ENCODE measurements around the gene RB1.
"Not testable (repeated sequence)": the region's sequence is repeated elsewhere in the genome, so short reads cannot be mapped to it uniquely, and the experiment has no call there.

Gene RB1

DNA sequence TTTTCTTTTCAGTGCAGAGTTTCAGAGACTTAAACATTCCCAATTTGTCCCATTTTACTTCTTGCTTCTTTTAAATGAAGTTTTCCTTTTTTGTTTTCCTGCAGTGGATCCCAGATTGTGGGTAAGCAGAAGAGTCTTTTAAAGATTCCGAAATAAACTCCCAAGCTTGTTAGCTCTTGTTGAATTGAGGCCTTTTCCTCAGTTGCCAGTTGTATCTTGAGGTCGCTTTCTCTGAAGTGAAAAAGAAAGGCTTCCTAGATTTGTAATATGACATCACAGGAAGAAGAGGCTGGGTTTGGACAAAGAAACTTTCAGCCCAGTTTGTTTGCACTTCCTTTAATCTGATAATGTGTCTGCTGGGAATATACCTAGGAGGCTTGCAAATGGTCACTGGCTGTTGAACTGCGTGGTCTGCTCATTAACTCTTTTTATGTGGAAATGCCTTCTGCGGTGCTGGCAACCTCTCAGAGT lies 109.4 kb downstream of the RB1 start, which contains the start of gene LPAR6:
LPAR6 (minus strand) TSS at position 233 of the 471 bp plus-strand sequence. CDS start 690 bp downstream, outside the sequence.
- DNase-seq: no peak

DNA sequence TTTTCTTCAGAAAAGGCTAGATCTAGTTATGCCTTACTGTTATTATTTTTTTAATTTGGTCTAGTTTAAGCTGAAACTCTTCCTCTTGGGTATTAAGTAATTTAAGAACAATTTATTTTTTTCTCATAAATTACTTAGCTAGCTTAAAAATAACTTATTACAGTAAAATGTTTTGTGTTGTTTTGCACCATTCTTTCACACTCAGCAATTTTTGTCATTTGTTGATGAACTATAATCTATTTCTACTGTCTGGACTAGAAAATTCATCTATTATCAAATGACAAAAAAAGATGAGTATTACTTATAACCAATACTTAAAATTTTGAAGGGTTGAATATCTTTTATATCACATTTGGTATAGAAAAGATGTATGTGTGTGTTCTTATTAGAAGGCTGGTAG lies 111.0 kb downstream of the RB1 start:
- DNase-seq: no peak

DNA sequence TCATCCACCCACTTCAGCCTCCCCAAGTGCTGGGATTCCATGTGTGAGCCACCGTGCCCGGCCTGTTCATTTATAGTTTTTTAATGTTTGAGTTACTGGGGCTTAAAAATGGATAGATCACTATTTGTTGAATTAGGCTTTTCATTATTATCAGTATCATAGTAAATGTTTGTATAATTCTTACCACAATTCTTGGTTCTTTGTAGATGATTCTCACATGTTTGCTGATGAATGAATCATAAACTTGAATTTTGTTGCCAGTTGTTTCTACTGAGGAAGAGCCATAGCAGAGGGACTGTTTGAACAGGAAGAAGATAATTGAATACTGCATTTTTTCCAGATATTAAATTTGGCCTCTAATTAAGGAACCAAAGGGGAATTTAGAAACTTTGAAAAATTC lies 112.0 kb downstream of the RB1 start:
- DNase-seq: no peak

DNA sequence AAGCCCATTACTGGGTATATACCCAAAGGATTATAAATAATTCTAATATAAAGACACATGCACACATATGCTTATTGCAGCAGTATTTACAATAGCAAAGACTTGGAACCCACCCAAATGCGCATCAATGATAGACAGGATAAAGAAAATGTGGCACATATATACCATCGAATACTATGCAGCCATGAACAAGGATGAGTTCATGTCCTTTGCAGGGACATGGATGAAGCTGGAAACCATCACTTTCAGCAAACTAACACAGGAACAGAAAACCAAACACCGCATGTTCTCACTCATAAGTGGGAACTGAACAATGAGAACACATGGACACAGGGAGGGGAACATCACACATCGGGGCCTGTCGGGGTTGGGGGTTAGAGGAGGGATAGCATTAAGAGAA lies 118.5 kb downstream of the RB1 start:
- not testable (repeated sequence) for DNase-seq

DNA sequence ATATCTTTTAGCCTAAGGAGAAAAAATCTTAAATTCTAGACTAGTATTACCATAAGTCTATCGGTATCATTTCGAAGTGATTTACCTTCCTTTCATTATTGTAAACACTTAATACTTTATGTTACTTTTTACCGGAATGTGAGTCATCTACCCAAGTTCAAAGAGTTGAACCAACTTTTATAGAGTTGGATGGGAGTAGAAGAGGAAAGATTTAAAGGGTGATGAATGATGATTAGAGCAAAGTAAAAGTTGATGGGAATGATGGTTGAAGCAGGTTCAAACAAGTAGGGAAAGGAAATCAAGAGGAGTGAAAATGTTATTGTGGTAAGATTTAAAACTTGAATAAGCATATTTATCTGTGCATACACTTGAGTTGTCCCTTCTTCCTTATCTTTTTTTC lies 120.7 kb downstream of the RB1 start:
- no peak for DNase-seq

DNA sequence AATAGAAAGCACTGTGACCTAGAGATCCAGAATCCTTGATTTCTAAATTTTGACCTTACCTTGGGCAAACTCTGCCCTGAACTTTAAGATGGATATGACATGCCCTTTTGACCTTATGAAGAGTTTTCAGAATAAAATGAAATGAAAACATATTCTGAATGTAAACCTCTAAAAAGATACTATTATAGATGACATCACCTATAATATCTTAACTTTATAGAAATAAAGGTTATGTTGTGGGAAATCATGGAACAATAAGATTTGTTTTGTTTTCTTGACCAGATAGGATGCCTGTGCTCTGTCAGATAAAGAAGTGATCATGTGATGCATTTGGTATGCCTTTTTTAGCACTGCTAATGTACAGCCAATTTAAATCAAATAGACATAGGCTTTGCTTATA lies 122.5 kb downstream of the RB1 start:
- no peak for DNase-seq

DNA sequence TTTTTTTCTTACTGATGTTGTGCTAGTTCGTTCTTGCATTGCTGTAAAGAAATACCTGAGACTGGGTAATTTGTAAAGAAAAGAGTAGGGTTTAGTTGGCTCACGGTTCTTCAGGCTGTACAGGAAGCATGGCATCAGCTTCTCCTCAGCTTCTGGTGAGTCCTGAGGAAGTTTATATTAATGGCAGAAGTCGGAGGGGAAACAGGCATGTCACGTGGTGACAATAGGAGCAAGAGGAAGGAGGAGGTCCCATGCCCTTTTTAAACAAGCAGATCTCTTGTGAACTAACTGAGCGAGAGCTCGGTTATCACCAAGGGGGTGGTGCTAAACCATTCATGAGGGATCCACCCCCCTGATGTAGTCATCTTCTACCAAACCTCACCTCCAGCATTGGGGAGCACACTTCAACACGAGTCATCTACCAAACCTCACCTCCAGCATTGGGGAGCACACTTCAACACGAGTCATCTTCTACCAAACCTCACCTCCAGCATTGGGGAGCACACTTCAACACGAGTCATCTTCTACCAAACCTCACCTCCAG lies 123.3 kb downstream of the RB1 start:
- not testable (repeated sequence) for DNase-seq

DNA sequence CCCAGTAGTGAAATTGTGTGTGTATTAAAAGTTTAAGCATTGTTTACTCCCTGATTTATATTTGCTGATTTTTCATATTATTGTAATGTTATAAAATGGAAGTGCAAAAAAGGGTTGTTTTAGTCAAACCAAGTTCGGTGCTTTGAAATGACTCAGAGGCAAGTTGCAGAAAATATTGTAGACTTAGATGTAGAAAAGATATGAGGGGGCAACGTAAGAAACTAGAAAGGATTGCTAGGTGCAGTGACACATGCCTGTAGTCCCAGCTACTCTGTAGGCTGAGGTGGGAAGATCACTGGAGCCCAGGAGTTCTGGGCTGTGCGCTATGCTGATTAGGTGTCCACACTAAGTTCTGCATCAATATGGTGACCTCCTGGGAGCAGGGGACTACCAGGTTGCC lies 125.5 kb downstream of the RB1 start:
- no peak for DNase-seq

DNA sequence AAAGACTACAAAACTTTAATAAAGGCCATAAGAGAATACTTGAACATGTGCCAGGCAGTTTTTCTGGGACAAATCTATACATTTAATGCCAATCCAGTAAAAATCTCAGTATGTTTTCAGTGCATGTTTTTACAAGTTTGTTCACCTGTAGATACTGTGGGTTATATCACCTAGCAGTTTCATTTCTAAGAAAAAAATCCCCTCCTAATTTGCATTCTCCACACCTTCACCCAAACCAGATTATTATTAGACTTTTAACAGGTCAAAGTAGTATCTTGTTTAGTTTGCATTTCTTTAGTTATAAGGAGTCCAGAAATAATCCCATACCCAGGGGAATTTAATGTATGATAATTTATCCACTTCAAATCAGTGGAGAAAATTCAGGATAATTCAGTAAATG lies 126.3 kb downstream of the RB1 start:
- DNase-seq: no peak

DNA sequence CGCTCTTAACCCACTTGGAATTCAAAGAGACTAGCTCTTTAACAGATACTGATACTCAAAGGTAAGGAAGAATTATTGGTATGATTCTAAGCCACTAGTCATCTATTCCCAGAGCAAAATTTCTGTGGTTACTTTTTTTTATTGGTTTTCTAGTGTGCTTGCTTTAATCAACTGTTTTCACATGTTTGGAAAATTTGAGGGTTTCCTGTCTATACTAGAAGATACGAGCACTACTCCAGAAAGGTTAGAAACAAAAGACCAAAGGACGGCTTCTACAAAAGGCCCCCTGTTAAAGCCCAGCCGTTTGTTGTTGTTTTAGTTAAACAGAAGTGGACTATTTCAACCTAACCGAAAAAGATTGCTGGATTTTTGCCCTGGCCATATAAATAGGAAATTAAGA lies 127.9 kb downstream of the RB1 start:
- no peak for DNase-seq

DNA sequence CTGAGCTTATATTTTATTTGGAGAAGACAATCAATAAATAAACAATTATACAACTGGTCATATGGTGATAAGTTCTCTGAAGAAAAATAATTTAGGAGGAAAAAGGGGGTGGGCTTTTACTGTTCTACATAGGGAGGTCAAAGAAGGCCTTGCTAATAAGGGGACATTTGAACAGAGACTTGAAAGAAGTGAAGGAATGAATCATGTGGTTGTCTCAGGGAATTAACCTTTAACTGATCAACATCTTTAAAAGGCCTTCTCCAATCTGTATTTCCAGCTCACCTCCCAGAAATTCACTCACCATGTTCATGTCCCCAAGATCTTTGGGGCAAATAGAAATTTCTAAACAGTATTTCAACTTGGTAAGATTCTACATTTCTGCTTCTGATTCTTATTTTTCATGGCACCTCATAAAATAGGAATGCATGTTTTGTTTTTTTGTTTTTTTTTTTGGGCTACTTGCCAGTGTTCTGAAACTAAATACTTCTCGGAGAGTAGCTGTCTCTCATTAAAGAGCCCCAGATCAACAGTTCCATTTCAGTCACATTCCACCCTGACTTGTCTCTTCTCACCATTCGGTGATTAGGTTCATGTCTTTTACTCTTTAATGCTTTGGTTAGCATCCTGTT lies 128.6 kb downstream of the RB1 start:
- DNase-seq: no peak

DNA sequence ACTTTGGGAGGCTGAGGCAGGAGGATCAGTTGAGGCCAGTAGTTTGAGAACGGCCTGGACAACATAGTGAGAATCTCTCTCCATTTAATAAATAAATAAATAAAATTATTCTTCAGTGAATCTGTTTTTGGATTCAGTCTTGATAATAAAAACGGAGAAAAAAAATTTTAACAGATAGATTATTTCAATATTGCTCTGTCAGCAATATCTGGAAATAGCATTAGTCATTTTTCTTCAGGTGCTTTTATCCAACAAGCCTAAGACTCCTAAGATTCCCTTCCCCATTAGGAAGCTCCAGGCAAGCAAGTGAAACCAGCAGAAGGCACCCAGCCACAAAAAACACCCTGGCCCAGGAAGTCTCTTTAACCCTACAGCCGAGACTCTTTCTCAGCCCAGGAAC lies 130.6 kb downstream of the RB1 start:
- no peak for DNase-seq

DNA sequence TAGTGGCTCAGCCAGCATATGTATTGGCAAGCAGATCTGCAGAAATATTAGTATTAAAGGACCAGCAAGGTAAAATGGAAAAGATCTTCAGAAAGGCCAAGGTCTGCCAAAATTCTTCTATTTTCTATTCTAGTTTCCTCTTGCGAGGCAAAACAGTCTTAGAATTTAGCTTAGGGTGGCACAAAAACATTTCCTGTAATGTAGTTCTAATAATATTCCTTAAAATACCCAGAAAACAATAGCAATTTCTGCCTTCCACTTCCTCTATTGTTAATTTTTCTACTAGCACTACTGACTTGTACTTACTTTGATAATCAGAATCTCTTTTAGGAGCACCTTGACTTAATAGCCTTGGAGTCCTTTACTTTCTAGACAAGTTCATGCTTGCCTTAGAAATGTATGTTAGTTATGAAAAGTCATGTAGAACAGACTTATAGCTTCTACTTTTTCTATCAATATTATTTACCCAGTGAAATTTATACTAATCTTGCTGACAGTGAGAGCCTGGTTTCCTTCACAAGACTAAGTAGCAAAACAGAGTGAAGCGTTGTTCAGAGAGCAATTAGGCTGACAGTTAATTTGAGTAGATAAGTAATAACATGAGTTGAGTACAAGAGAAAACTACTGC lies 133.2 kb downstream of the RB1 start:
- no peak for DNase-seq

DNA sequence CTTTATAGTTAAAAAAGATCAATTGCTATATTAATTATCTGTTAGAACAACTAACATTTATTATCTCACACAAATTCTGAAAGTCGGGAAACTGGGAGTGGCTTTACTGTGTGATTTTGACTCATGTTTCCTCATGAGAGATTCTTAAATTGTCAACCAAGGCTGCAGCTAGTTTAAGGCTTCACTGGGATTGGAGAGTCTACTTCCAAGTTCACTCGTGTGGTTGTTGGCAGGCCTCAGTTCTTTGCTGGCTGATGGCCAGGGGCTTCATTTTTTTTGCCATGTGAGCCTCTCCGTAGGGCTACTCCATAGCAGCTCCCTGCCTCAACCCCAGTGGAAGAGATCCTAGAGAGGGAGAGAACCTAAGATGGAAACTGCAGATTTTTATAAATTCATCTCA lies 133.8 kb downstream of the RB1 start:
- no peak for DNase-seq

DNA sequence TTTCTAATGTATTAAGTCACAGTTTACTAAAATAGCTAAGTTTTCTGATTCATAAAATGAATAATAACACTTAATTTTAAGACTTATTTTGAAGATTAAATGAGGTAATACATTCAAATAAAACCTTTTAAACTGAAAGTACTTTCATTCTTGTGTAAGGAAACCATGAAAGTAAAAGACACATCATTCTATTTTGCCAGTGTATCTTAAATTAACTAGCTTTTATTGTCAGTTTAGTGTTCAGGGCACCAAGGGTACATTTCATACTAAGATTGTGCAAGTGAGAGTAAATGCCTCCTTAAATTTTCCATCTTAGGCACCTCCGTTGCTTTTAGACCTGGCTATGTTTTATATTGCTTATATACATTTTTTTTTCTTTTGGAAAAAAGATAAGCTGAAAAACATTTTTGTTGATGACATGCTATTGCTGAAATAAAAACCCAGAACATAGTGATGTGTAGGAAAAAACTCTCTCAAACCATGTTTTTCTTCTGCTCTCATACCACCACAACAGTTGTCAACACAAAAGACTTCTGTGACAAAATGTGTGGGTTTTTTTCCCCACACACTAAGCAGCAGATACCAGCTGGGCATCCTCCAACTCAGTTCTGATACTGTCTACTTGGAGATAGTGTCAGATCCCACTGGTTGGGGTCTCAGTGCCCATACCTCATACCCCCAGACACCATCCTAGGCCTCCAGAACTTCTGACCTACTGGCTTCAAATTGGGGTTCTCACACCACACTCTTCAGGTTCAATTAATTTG lies 140.1 kb downstream of the RB1 start:
- DNase-seq: no peak

DNA sequence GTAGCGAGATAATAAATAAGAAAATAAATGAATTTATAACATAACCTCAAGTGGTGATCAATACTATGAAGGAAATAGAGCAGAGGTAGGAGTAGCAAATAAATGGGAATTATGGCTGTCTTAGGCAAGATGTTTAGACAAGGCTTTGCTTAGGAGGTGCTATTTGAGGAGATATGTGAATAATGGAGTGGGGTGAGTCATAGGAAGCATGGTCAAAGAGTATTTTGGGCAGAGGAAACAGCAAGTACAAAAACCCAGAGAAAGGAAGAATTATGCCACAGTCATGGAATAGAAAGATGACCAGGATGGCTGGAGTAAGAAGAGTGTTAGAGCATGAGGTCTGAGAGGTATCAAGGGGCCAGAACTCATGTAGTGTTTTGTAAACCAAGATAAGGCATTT lies 142.9 kb downstream of the RB1 start:
- DNase-seq: no peak

DNA sequence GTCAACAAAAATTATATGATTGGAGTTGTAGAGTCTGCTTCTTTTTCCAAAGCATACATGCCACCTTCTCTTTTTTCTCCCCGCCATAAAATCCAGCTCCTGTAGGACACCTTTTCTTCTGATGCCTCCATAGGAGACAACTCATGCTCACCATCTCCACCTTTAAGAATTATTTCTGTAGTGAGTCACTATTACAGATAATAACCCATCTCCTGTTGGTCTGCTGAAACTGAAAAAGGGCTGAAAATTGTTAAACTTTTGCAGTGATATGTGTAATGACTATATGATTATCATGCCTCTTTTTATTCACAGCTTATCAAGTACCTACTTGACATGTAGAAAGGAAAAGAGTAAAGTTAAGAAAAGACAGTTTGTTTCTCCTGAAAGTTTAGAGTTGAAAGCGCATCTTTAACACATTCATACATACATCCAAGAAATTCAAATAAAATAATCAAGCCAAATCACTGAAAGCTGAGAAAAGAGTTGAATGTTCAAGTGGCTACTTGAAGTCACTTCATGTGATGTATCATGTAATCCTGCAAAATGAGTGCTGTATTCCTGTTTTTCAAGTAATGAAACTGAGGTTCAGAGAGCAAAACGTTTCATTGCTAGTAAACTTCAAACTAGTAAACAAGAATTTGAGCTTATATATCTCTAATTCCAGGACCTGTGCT lies 144.9 kb downstream of the RB1 start:
- DNase-seq: no peak

DNA sequence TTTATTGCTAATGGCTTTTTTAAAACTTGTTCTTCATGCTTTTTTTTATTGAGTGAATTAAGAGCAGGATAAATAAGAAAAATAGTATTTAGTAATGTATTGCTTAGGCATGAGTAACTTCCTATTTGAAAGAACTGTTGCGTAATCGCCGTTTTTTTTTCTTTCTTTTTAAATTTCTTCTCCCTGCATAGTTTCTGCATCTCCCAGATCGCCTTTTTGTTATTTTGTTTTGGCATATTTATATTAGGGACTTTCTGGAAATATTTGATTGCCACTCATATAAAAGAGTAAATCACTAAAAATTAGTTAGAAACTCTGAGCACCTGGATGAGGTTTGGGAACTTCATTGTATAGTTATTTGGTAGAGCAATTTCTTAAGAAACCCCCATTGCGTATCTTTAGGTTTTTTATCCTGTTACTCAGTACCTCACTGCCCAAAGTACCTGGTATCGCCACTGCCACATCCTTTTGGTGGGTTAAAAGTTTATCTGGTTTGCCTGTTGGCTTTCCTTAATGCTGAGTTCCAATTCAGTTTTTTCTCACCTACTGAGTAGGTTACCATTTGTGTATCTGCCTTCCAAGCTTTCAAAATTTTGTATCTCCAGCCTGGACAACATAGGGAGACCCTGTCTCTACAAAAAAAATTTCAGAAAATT lies 145.5 kb downstream of the RB1 start:
- DNase-seq: peak; percentile 52

DNA sequence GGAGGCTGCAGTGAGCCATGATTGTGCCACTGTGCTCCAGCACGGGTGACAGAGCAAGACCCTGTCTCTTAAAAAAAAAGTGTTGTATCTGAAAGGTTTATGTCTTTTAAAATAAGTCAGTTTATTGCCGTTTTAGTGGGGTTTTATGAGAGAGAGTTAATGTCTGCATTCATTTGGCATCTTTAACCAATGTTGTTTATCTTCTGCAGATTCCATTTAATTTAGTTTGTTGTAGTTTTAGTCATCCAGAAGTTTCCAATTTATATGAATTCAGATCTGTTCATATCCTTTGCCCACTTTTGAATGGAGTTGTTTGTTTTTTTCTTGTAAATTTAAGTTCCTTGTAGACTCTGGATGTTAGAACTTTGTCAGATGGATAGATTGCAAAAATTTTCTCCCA lies 146.1 kb downstream of the RB1 start:
- no peak for DNase-seq

DNA sequence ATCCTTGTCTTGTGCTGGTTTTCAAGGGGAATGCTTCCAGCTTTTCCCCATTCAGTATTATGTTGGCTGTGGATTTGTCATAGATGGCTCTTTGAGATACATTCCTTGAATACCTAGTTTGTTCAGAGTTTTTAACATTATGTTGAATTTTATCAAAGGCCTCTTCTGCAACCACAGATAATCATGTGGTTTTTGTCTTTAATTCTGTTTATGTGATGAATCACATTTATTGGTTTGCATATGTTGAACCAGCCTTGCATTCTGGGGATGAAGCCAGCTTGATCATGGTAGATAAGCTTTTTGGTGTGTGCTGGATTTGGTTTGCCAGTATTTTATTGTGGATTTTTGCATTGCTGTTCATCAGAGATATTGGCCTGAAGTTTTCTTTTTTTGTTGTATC lies 147.6 kb downstream of the RB1 start:
- DNase-seq: not testable (repeated sequence)

DNA sequence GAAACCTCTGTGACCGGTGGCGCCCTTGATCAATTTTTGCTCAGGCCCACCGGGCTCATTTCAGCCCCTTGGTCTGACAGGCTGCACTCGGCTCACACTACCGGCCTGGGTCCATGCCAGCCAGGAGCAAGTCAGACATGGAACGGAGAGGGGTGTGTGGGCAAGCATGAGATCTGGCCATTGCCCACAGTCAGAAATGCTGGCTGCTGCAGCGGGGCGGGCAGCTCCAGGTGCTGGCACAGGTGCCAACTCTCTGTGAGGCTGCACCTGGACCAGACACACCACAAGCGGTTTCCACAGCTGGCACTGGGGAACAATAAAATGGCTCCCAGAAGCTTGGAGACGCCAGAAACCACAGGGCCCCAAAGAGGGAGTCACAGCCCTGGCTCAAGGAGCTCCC lies 153.0 kb downstream of the RB1 start:
- no peak for DNase-seq

DNA sequence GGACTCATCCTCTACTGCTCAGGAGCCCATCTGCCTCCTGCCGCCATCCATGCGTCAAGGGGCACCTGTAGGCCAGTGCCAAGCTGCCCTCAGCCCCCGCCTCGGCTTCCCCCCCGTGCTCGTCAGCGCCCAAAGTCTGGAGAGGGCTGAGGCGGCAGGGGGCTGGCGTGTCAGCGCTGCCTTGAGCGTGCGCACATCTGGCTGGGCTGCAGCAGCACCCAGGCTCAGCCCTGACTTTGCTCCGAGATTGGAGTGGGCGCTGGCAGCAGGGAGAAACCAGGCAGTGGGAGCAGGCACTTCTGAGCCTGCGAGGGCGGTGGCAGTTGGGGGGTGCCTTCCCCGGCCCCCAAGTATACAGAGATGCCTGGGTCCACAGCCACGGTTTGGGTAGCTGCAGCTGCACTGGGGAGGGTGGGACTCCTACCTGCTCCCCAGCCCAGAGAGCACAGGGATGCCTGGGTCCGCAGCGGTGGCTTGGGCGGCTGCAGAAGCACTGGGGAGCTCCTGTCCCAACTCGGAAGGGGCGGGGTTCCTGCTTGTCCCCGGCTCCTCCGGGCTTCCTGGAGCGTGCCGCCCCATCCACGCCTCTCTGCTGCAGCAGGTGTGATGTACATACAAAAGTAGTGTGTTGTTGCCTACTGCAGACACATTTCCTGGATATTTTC lies 154.2 kb downstream of the RB1 start:
- DNase-seq: no peak

Measured in amniotic stem cell (primary cell).